ENCODE results near the gene POP5.

POP5 gene

GRCh38 chr12:120571299-120571698 is 9.9 kb downstream of the POP5 start:
- ATAC-seq: no peak
- TF ChIP-seq TCF4 (CRISPR knock-in tag; IDR thresholded peaks at IDR 0.05; ENCODE audit: borderline replicate concordance) (no peak), ZC3H10 (CRISPR knock-in tag; IDR thresholded peaks at IDR 0.05) (no peak)
- TF ChIP-seq, protein P1, sequence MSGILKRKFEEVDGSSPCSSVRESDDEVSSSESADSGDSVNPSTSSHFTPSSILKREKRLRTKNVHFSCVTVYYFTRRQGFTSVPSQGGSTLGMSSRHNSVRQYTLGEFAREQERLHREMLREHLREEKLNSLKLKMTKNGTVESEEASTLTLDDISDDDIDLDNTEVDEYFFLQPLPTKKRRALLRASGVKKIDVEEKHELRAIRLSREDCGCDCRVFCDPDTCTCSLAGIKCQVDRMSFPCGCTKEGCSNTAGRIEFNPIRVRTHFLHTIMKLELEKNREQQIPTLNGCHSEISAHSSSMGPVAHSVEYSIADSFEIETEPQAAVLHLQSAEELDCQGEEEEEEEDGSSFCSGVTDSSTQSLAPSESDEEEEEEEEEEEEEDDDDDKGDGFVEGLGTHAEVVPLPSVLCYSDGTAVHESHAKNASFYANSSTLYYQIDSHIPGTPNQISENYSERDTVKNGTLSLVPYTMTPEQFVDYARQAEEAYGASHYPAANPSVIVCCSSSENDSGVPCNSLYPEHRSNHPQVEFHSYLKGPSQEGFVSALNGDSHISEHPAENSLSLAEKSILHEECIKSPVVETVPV (CRISPR knock-in tag; IDR thresholded peaks at IDR 0.05): no peak

- ATAC-seq: no peak
- no peak for TF ChIP-seq ZC3H10 (CRISPR knock-in tag; IDR thresholded peaks at IDR 0.05)
- no peak for TF ChIP-seq POU6F1 (CRISPR knock-in tag; IDR thresholded peaks at IDR 0.05; ENCODE audit: borderline replicate concordance, low read depth)
- no peak for TF ChIP-seq ZFP30 (CRISPR knock-in tag; IDR thresholded peaks at IDR 0.05)
- no peak for TF ChIP-seq TCF4 (CRISPR knock-in tag; IDR thresholded peaks at IDR 0.05; ENCODE audit: borderline replicate concordance)
- TF ChIP-seq GLIS3 (CRISPR knock-in tag; IDR thresholded peaks at IDR 0.05): no peak
- no peak for TF ChIP-seq ESRRG (CRISPR knock-in tag; IDR thresholded peaks at IDR 0.05)
Observed at GRCh38 chr12:120563495-120563894, 17.7 kb downstream of the POP5 start.

- TF ChIP-seq BACH2 (CRISPR knock-in tag; IDR thresholded peaks at IDR 0.05; ENCODE audit: borderline replicate concordance) (no peak), ZNF70 (CRISPR knock-in tag; IDR thresholded peaks at IDR 0.05) (no peak), TCF4 (CRISPR knock-in tag; IDR thresholded peaks at IDR 0.05; ENCODE audit: borderline replicate concordance) (no peak), ESRRG (CRISPR knock-in tag; IDR thresholded peaks at IDR 0.05) (no peak), ZNF565 (CRISPR knock-in tag; conservative IDR thresholded peaks at IDR 0.05; ENCODE audit: low read depth) (no peak), ARNTL (CRISPR knock-in tag; IDR thresholded peaks at IDR 0.05; ENCODE audit: borderline replicate concordance, low read depth) (no peak), POU6F1 (CRISPR knock-in tag; IDR thresholded peaks at IDR 0.05; ENCODE audit: borderline replicate concordance, low read depth) (no peak), ISL1 (CRISPR knock-in tag; IDR thresholded peaks at IDR 0.05) (no peak), ZFP3 (CRISPR knock-in tag; IDR thresholded peaks at IDR 0.05) (no peak), RARB (CRISPR knock-in tag; IDR thresholded peaks at IDR 0.05) (no peak)
- ATAC-seq: no peak
Observed at GRCh38 chr12:120562906-120563305, 18.3 kb downstream of the POP5 start.

DNA sequence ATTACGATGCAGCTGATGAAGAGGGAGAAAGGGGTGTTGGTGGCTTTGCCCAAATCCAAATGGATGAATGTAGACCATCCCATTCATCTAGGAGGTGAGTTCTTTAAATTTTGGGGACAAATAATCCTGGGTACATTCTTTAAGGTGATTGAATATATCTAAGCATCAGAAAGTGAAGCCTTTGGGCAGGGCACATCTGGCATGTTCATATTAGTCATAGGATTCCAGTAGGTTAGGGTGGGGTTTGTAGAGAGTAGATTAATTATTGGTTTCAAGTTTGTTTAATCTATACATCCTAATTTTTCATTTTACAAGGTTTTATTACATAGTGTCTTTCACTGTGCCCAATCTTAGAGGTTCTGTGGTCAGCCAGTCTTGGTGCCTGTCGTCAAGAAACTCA is 23.6 kb downstream of the POP5 start:
- ATAC-seq: no peak
- TF ChIP-seq ZFP3 (CRISPR knock-in tag; IDR thresholded peaks at IDR 0.05): no peak
- no peak for TF ChIP-seq ZNF70 (CRISPR knock-in tag; IDR thresholded peaks at IDR 0.05)
- TF ChIP-seq ESRRG (CRISPR knock-in tag; IDR thresholded peaks at IDR 0.05): no peak
- no peak for TF ChIP-seq TSHZ2 (CRISPR knock-in tag; IDR thresholded peaks at IDR 0.05)
- no peak for TF ChIP-seq ZNF8 (CRISPR knock-in tag; IDR thresholded peaks at IDR 0.05)
- TF ChIP-seq ARNTL (CRISPR knock-in tag; IDR thresholded peaks at IDR 0.05; ENCODE audit: borderline replicate concordance, low read depth): no peak
- TF ChIP-seq CSDC2 (CRISPR knock-in tag; IDR thresholded peaks at IDR 0.05): no peak
- no peak for TF ChIP-seq SNAI2 (CRISPR knock-in tag; IDR thresholded peaks at IDR 0.05)
- no peak for TF ChIP-seq ZC3H10 (CRISPR knock-in tag; IDR thresholded peaks at IDR 0.05)
- TF ChIP-seq BACH2 (CRISPR knock-in tag; IDR thresholded peaks at IDR 0.05; ENCODE audit: borderline replicate concordance): no peak
- no peak for TF ChIP-seq ZFP30 (CRISPR knock-in tag; IDR thresholded peaks at IDR 0.05)
- no peak for TF ChIP-seq POU6F1 (CRISPR knock-in tag; IDR thresholded peaks at IDR 0.05; ENCODE audit: borderline replicate concordance, low read depth)
- no peak for TF ChIP-seq ISL1 (CRISPR knock-in tag; IDR thresholded peaks at IDR 0.05)
- TF ChIP-seq, protein P2, sequence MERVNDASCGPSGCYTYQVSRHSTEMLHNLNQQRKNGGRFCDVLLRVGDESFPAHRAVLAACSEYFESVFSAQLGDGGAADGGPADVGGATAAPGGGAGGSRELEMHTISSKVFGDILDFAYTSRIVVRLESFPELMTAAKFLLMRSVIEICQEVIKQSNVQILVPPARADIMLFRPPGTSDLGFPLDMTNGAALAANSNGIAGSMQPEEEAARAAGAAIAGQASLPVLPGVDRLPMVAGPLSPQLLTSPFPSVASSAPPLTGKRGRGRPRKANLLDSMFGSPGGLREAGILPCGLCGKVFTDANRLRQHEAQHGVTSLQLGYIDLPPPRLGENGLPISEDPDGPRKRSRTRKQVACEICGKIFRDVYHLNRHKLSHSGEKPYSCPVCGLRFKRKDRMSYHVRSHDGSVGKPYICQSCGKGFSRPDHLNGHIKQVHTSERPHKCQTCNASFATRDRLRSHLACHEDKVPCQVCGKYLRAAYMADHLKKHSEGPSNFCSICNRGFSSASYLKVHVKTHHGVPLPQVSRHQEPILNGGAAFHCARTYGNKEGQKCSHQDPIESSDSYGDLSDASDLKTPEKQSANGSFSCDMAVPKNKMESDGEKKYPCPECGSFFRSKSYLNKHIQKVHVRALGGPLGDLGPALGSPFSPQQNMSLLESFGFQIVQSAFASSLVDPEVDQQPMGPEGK (CRISPR knock-in tag; IDR thresholded peaks at IDR 0.05; ENCODE audit: borderline replicate concordance): no peak
- no peak for TF ChIP-seq OSR1 (CRISPR knock-in tag; IDR thresholded peaks at IDR 0.05)
- no peak for TF ChIP-seq CREB5 (CRISPR knock-in tag; IDR thresholded peaks at IDR 0.05; ENCODE audit: low read depth)
- no peak for TF ChIP-seq RARB (CRISPR knock-in tag; IDR thresholded peaks at IDR 0.05)
